Gastrocnemius medialis (tissue), 4 donors: Measurements from ENCODE around the gene ADAM12. TPM values are rescaled to one million over a fixed set of nuclear protein-coding genes. Genes with fewer than 3 reads are reported as not detected.
A peak's percentile ranks its signal among the peaks of the same experiment; 100 is the strongest.

Source experiments
- ATAC-seq, 2 donors: fragments of 150-250 bp; one replicate each; pipeline ENCODE4 v1.9.1; 2016
- DNase-seq, 2 donors: peaks; one replicate each; pipeline ENCODE4 v3.0.0-alpha.2; 2019
- H3K27ac ChIP-seq, 4 donors: fragments of 200-600 bp; sonication (generic); 1 replicate in 1 of 4; 2 replicates in 3 of 4; pipeline ENCODE4 v1.5.1; 2016 to 2018; ENCODE audit warnings: mild to moderate bottlenecking in 2 of 4, moderate library complexity in 1 of 4
- H3K27me3 ChIP-seq, 3 donors: fragments of 200-600 bp; sonication (generic) in 2 of 3; 1 replicate in 1 of 3; 2 replicates in 2 of 3; pipeline versions ENCODE4 v1.5.1 to v1.6.0; 2016 to 2019; ENCODE audit warnings: mild to moderate bottlenecking in 1 of 3, moderate library complexity in 1 of 3
- H3K36me3 ChIP-seq, 2 donors: fragments of 200-600 bp; sonication (generic) in 1 of 2; one replicate each; pipeline ENCODE4 v1.5.1; 2017 to 2018
- H3K4me1 ChIP-seq, 2 donors: fragments of 200-600 bp; sonication (generic) in 1 of 2; one replicate each; pipeline ENCODE4 v1.5.1; 2016 to 2017; ENCODE audit warnings: mild to moderate bottlenecking in 2 of 2
- H3K4me3 ChIP-seq, 4 donors: fragments of 200-600 bp; sonication (generic) in 3 of 4; 1 replicate in 1 of 4; 2 replicates in 3 of 4; pipeline ENCODE4 v1.5.1; 2016 to 2019; ENCODE audit warnings: mild to moderate bottlenecking in 2 of 4
- H3K9me3 ChIP-seq, 3 donors: fragments of 200-600 bp; sonication (generic) in 2 of 3; 1 replicate in 1 of 3; 2 replicates in 2 of 3; pipeline ENCODE4 v1.5.1; 2016 to 2019
- CTCF ChIP-seq, 5 experiments: fragments of 450-650 bp in 3 of 5; fragments of 200-600 bp in 2 of 5; sonication (generic) in 2 of 5; IDR thresholded peaks in 4 of 5; conservative IDR thresholded peaks in 1 of 5; 1 replicate in 4 of 5; 2 replicates in 1 of 5; pipeline ENCODE4 v1.5.1; 2016 to 2019; ENCODE audit warnings: antibody characterized with exemption in 5 of 5, mild to moderate bottlenecking in 3 of 5, moderate library complexity in 3 of 5
- POLR2A ChIP-seq, 2 donors: fragments of 450-650 bp; IDR thresholded peaks; one replicate each; pipeline ENCODE4 v1.6.1; 2017; ENCODE audit warnings: antibody characterized with exemption in 2 of 2, mild to moderate bottlenecking in 2 of 2, moderate library complexity in 2 of 2
- in situ Hi-C, 4 donors: fragments of 200-750 bp; cut with MboI; loops; one replicate each; pipeline versions ENCODE4 v1.15.0 to v1.8.0; 2017; ENCODE audit warnings: low sequenced_read_pairs in 4 of 4
- intact Hi-C: fragments of 100-400 bp; cut with DNase I; formaldehyde crosslinking; loops from one replicate; pipeline ENCODE4 v1.15.1; 2023; ENCODE audit warnings: low total_unique reads
- total RNA-seq, 4 donors: library from RNA; depleted of rRNA; stranded (reverse); fragments of >200 nt; gene quantifications; one replicate each; pipeline versions ENCODE4 v1.1.0 to v1.2.3, GENCODE V29; 2016

Gene ADAM12
- under 1 TPM in 1 of 4 donors, not detected in 3; 0.10 TPM for total RNA-seq

- DNase-seq: no peak
- ATAC-seq: no peak
These were observed at the start of gene ADAM12 for GRCh38 chr10:126387931-126388911. Gene ADAM12 (minus strand): TSS chr10:126388477. CDS start chr10:126388145, 332 bp downstream.

GRCh38 chr10:126437635-126438406 is 49.5 kb upstream of the ADAM12 start:
- no peak for ATAC-seq

More at GRCh38 chr10:126387931-126388911, at the start of gene ADAM12:
- no peak for TF ChIP-seq CTCF (IDR thresholded peaks at IDR 0.05 in 4 of 5, conservative IDR thresholded peaks at IDR 0.05 in 1 of 5)
- TF ChIP-seq POLR2A (IDR thresholded peaks at IDR 0.05): no peak
- H3K27ac ChIP-seq: no peak within 1 kb of the TSS
- in situ Hi-C loops: loop anchor here in 1 of 4 donors (25.0 kb wide), 1 partner anchor 401 kb away; no protein-coding TSS in a partner anchor
- peaks cover 10 to 25% (median 20%) of the 10 kb centered on the region in 3 donors for H3K27me3 ChIP-seq
- H3K4me1 ChIP-seq: peaks cover 0 to 5% of the 10 kb centered on the region in 2 donors
- intact Hi-C loops: no loop called here
- H3K9me3 ChIP-seq: no peaks in the 10 kb centered on the region
- peak within 1 kb of the TSS; percentile 34 to 45 (median 36) for H3K4me3 ChIP-seq
- H3K36me3 ChIP-seq: no peaks in the 10 kb centered on the region

GRCh38 chr10:126434235-126434634 is 46.0 kb upstream of the ADAM12 start:
- H3K4me1 ChIP-seq: no peaks in the 10 kb centered on the region
- in situ Hi-C loops: no loop called here
- no peaks in the 10 kb centered on the region for H3K36me3 ChIP-seq
- H3K9me3 ChIP-seq: no peaks in the 10 kb centered on the region
- H3K27me3 ChIP-seq: no peaks in the 10 kb centered on the region
- H3K27ac ChIP-seq: no peak overlapping the region
- no peak for TF ChIP-seq POLR2A (IDR thresholded peaks at IDR 0.05)
- no peak for TF ChIP-seq CTCF (IDR thresholded peaks at IDR 0.05 in 4 of 5, conservative IDR thresholded peaks at IDR 0.05 in 1 of 5)
- no peak for DNase-seq
- H3K4me3 ChIP-seq: no peak overlapping the region
- no peak for ATAC-seq
- intact Hi-C loops: no loop called here

More at GRCh38 chr10:126437635-126438406, 49.5 kb upstream of the ADAM12 start:
- in situ Hi-C loops (no loop called here), intact Hi-C loops (no loop called here)
- H3K9me3 ChIP-seq: no peaks in the 10 kb centered on the region
- H3K27ac ChIP-seq: no peak overlapping the region
- no peaks in the 10 kb centered on the region for H3K4me1 ChIP-seq
- no peaks in the 10 kb centered on the region for H3K27me3 ChIP-seq
- DNase-seq: no peak
- H3K4me3 ChIP-seq: no peak overlapping the region
- H3K36me3 ChIP-seq: no peaks in the 10 kb centered on the region
- TF ChIP-seq CTCF (IDR thresholded peaks at IDR 0.05 in 4 of 5, conservative IDR thresholded peaks at IDR 0.05 in 1 of 5): no peak

- Histone ChIP-seq H3K4me1 (no peaks in the 10 kb centered on the region), H3K4me3 (no peak overlapping the region), H3K36me3 (no peaks in the 10 kb centered on the region), H3K27me3 (no peaks in the 10 kb centered on the region), H3K9me3 (no peaks in the 10 kb centered on the region), H3K27ac (no peak overlapping the region)
- intact Hi-C loops: no loop called here
- no peak for DNase-seq
- no peak for ATAC-seq
- no peak for TF ChIP-seq POLR2A (IDR thresholded peaks at IDR 0.05)
- no peak for TF ChIP-seq CTCF (IDR thresholded peaks at IDR 0.05 in 4 of 5, conservative IDR thresholded peaks at IDR 0.05 in 1 of 5)
- in situ Hi-C loops: no loop called here
These were observed 45.1 kb upstream of the ADAM12 start for GRCh38 chr10:126433351-126433750.
